ENCODE data around the gene LHFPL3. TPM values are rescaled to one million over a fixed set of nuclear protein-coding genes. Genes with fewer than 3 reads are reported as not detected.

Gene LHFPL3
- total RNA-seq, 1 experiment from 2014 or later = not detected

- Histone ChIP-seq H2BK120ac (ENCODE audit: low read depth, low read length, poor library complexity, severe bottlenecking) (no peak overlapping the region), H4K20me1 (ENCODE audit: control insufficient read depth, insufficient read depth, insufficient read length) (no peaks in the 10 kb centered on the region), H4K8ac (replicated peaks; ENCODE audit: insufficient read length, low read depth, low read length) (no peak overlapping the region), H3T11ph (ENCODE audit: low read length) (no peak overlapping the region), H3K4me2 (ENCODE audit: insufficient read depth, insufficient read length, low read length) (no peak overlapping the region), H3K9ac (ENCODE audit: extremely low read depth, insufficient read length, low read length) (no peak overlapping the region), H3K23ac (ENCODE audit: insufficient read length, low read depth, low read length) (no peak overlapping the region), H3K4me1 (ENCODE audit: insufficient read depth, low read length) (no peaks in the 10 kb centered on the region), H3K79me1 (ENCODE audit: insufficient read depth, low read depth, low read length, poor library complexity, severe bottlenecking) (no peaks in the 10 kb centered on the region), H2AFZ (ENCODE audit: low read length) (no peak overlapping the region), H3K27me3 (ENCODE audit: insufficient read depth, low read length) (no peaks in the 10 kb centered on the region), H2BK5ac (ENCODE audit: insufficient read length, low read length) (no peak overlapping the region), H3K14ac (ENCODE audit: insufficient read depth, low read length) (no peak overlapping the region), H2AK5ac (ENCODE audit: insufficient read length, low read length) (no peak overlapping the region), H3K27ac (ENCODE audit: insufficient read length, low read depth, low read length) (no peak overlapping the region), H2BK20ac (ENCODE audit: low read depth, low read length, poor library complexity, severe bottlenecking) (no peak overlapping the region), H2BK12ac (ENCODE audit: insufficient read length, low read depth, low read length) (no peak overlapping the region), H3K9me3 (ENCODE audit: control insufficient read depth, low read depth, low read length) (no peaks in the 10 kb centered on the region), H3K4ac (ENCODE audit: low read depth, low read length) (no peak overlapping the region), H4K91ac (ENCODE audit: insufficient read length, low read depth, low read length) (no peak overlapping the region), H4K5ac (ENCODE audit: insufficient read length, low read depth, low read length) (no peak overlapping the region), H3K79me2 (ENCODE audit: insufficient read depth, low read length) (no peaks in the 10 kb centered on the region), H3K18ac (ENCODE audit: insufficient read length, low read depth, low read length) (no peak overlapping the region), H2BK15ac (ENCODE audit: low read depth, low read length) (no peak overlapping the region), H3K56ac (ENCODE audit: insufficient read length, low read depth, low read length) (no peak overlapping the region), H3K23me2 (ENCODE audit: insufficient read length, low read depth, low read length, poor library complexity, severe bottlenecking) (no peaks in the 10 kb centered on the region)
- peaks cover 0 to 4% of the 10 kb centered on the region in 2 experiments; a peak in 1 of 4 replicates for H3K4me1 Mint-ChIP-seq
- H3K36me3 Mint-ChIP-seq (ENCODE audit: insufficient read depth in 1 of 3, low read depth in 3 of 3) = no peaks in the 10 kb centered on the region
- H3K9me3 Mint-ChIP-seq = no peaks in the 10 kb centered on the region; a peak in 1 of 5 replicates
- WGBS (ENCODE audit: extremely low coverage, insufficient read length, low lambda C conversion rate) = no CpG with 5 or more reads among the region's 8 CpGs
- H3K4me3 Mint-ChIP-seq = no peak overlapping the region
- DNase-seq = no peak
- H3K27me3 Mint-ChIP-seq (ENCODE audit: low read depth) = peaks cover 5% of the 10 kb centered on the region
- TF ChIP-seq CTCF (conservative IDR thresholded peaks at IDR 0.05) = no peak
- H3K27ac Mint-ChIP-seq = no peak overlapping the region
Observed at GRCh38 chr7:104805449-104806317, 477.3 kb downstream of the LHFPL3 start.
